Measurements from ENCODE around the gene MIPOL1.

Gene MIPOL1

DNA sequence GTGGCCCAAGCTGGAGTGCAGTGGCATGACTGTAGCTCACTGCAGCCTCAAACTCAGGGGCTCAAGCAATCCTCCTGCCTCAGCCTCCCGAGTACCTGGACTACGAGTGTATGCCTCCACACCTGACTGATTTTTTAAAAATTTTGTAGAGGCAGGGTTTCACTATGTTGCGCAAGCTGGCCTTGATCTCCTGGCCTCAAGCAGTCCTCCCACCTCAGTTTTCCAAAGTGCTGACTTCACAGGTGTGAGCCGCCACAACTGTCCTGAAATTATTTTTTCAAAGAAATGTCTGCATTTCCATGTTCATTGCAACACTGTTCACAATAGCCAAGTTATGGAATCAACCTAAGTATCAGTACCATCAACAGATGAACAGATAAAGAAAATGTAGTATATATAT lies 285.9 kb downstream of the MIPOL1 start:
- no peak overlapping the region for H3K4me3 ChIP-seq (ENCODE audit: low read depth in 1 of 2, low read length in 1 of 2)
- H3K27ac ChIP-seq = no peak overlapping the region
- no peaks in the 10 kb centered on the region for H3K4me1 ChIP-seq (ENCODE audit: control insufficient read depth in 1 of 2, insufficient read depth in 1 of 2, low read depth in 1 of 2, low read length in 1 of 2)
- no peaks in the 10 kb centered on the region for H3K9me3 ChIP-seq
- no peaks in the 10 kb centered on the region for H3K36me3 ChIP-seq
- H3K27me3 ChIP-seq = no peaks in the 10 kb centered on the region
- TF ChIP-seq, protein P1, sequence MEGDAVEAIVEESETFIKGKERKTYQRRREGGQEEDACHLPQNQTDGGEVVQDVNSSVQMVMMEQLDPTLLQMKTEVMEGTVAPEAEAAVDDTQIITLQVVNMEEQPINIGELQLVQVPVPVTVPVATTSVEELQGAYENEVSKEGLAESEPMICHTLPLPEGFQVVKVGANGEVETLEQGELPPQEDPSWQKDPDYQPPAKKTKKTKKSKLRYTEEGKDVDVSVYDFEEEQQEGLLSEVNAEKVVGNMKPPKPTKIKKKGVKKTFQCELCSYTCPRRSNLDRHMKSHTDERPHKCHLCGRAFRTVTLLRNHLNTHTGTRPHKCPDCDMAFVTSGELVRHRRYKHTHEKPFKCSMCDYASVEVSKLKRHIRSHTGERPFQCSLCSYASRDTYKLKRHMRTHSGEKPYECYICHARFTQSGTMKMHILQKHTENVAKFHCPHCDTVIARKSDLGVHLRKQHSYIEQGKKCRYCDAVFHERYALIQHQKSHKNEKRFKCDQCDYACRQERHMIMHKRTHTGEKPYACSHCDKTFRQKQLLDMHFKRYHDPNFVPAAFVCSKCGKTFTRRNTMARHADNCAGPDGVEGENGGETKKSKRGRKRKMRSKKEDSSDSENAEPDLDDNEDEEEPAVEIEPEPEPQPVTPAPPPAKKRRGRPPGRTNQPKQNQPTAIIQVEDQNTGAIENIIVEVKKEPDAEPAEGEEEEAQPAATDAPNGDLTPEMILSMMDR (IDR thresholded peaks at IDR 0.05) = no peak

DNA sequence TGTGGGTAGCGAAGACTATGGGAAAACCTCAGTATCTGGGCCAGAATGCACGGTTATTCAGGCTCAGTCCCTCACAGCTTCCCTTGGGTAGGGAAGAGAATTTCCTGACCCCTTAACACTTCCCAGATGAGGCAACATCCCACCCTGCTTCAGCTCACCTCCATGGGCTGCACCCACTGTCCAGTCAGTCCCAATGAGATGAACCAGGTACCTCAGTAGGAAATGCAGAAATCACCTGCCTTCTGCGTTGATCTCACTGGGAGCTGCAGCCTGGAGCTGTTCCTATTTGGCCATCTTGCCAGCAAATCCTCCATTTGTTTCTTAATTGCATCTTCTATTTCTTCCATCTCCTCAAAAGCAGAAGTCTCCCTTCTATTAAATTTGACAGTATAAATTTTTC lies 292.9 kb downstream of the MIPOL1 start:
- Histone ChIP-seq H3K4me3 (ENCODE audit: low read depth in 1 of 2, low read length in 1 of 2) (no peak overlapping the region), H3K27ac (no peak overlapping the region), H3K9me3 (no peaks in the 10 kb centered on the region), H3K4me1 (ENCODE audit: control insufficient read depth in 1 of 2, insufficient read depth in 1 of 2, low read depth in 1 of 2, low read length in 1 of 2) (no peaks in the 10 kb centered on the region), H3K36me3 (no peaks in the 10 kb centered on the region), H3K27me3 (no peaks in the 10 kb centered on the region)
- TF ChIP-seq, protein P1 (IDR thresholded peaks at IDR 0.05) = no peak

DNA sequence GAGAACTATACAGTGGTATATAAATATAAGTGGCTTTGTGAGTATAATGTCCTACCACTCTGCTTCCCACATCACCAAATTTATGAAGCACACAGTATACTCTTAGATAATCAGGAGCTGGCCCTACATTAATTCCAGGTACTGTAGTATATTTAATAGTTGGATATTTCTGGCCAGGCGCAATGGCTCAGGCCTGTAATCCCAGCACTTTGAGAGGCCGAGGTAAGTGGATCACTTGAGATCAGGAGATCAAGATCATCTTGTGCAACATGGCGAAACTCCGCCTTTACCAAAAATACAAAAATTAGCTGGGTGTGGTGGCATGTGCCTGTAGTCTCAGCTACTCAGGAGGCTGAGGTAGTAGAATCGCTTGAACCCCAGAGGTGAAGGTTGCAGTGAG lies 293.3 kb downstream of the MIPOL1 start:
- Histone ChIP-seq H3K27me3 (no peaks in the 10 kb centered on the region), H3K4me3 (ENCODE audit: low read depth in 1 of 2, low read length in 1 of 2) (no peak overlapping the region), H3K9me3 (no peaks in the 10 kb centered on the region), H3K4me1 (ENCODE audit: control insufficient read depth in 1 of 2, insufficient read depth in 1 of 2, low read depth in 1 of 2, low read length in 1 of 2) (no peaks in the 10 kb centered on the region), H3K27ac (no peak overlapping the region), H3K36me3 (no peaks in the 10 kb centered on the region)
- TF ChIP-seq, protein P1 (IDR thresholded peaks at IDR 0.05) = no peak

DNA sequence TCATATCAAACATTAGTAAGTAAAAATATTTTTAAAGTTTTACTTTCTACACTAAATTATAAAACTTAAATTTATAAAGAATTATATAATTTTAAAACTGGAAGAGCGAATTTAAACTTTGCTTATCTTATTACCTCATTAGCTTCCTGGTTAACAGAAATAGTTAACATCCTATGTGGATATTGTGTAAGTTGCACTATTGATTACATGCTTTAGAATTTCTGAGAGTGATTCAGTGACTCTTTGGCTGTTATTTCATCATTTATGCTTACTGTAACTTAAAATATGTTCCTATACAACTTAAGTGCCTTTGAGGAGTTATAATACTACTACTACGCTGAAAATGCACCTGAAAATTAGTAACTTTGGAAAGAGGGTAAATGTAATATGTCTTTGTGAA lies 295.9 kb downstream of the MIPOL1 start:
- Histone ChIP-seq H3K36me3 (no peaks in the 10 kb centered on the region), H3K27me3 (no peaks in the 10 kb centered on the region), H3K4me3 (ENCODE audit: low read depth in 1 of 2, low read length in 1 of 2) (no peak overlapping the region), H3K9me3 (no peaks in the 10 kb centered on the region), H3K27ac (no peak overlapping the region), H3K4me1 (ENCODE audit: control insufficient read depth in 1 of 2, insufficient read depth in 1 of 2, low read depth in 1 of 2, low read length in 1 of 2) (no peaks in the 10 kb centered on the region)
- TF ChIP-seq, protein P1 (IDR thresholded peaks at IDR 0.05) = no peak

DNA sequence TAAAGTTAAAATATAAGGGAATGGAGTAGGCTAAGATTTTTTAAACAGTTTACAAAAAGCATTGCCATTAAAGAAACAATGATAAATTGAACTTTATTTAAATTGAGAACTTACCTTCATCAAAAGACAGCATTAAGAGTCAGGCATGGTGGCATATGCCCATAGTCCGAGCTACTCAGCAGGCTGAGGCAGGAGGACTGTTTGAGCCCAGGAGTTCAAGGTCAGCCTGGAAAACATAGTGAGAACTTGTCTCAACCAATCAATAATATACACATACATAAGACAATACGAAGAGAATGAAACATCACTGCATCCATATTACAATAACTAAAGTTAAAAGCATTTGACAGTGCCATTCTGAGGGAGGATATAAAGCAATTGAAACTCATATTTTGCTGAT lies 299.7 kb downstream of the MIPOL1 start:
- no peak overlapping the region for H3K27ac ChIP-seq
- TF ChIP-seq, protein P1 (IDR thresholded peaks at IDR 0.05) = no peak
- no peaks in the 10 kb centered on the region for H3K36me3 ChIP-seq
- no peaks in the 10 kb centered on the region for H3K4me1 ChIP-seq (ENCODE audit: control insufficient read depth in 1 of 2, insufficient read depth in 1 of 2, low read depth in 1 of 2, low read length in 1 of 2)
- H3K27me3 ChIP-seq = no peaks in the 10 kb centered on the region
- no peaks in the 10 kb centered on the region for H3K9me3 ChIP-seq
- H3K4me3 ChIP-seq (ENCODE audit: low read depth in 1 of 2, low read length in 1 of 2) = no peak overlapping the region

DNA sequence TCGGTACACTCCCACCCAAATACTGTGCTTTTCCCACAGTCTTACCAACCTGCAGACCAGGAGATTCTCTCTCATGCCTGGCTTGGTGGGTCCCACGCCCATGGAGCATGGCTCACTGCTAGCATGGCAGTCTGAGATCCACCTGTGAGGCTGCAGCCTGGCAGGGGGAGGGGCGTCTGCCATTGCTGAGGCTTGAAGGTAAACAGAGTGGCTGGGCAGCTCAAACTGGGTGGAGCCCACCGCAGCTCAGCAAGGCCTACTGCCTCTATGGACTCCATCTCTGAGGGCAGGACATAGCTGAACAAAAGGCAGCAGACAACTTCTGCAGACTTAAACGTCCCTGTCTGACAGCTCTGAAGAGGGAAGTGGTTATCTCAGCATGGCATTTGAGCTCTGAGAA lies 304.1 kb downstream of the MIPOL1 start:
- no peaks in the 10 kb centered on the region for H3K4me1 ChIP-seq (ENCODE audit: control insufficient read depth in 1 of 2, insufficient read depth in 1 of 2, low read depth in 1 of 2, low read length in 1 of 2)
- H3K36me3 ChIP-seq = no peaks in the 10 kb centered on the region
- no peaks in the 10 kb centered on the region for H3K27me3 ChIP-seq
- TF ChIP-seq, protein P1 (IDR thresholded peaks at IDR 0.05) = no peak
- H3K4me3 ChIP-seq (ENCODE audit: low read depth in 1 of 2, low read length in 1 of 2) = no peak overlapping the region
- no peaks in the 10 kb centered on the region for H3K9me3 ChIP-seq
- H3K27ac ChIP-seq = no peak overlapping the region
